HG02870 (cell line): ENCODE measurements around the gene ZNF367.

Source experiments
- ATAC-seq: cut with Tn5 transposase; IDR thresholded peaks from one replicate; pipeline ENCODE4 v1.9.1; 2021; ENCODE audit warnings: mild to moderate bottlenecking, moderate library complexity; ENCODE audit not compliant: unreplicated experiment

Gene ZNF367

DNA sequence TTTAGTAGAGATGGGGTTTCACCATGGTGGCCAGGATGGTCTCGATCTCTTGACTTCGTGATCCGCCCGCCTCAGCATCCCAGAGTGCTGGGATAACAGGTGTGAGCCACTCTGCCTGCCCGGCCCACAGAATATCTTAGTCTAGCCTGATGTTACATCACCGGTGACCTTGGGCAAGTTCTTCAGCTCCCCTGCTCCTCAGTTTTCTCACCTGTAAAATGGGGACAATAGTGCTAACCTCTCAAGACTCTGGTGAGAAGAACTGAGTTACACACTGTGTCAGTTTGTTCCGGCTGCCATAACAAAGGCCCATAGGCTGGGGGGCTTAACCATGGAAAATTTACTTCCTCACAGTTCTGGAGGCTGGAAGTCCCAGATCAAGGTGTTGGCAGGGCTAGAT, 19.3 kb upstream of the ZNF367 start:
- no peak for ATAC-seq

GRCh38 chr9:96436456-96437126, 18.4 kb upstream of the ZNF367 start:
- ATAC-seq, result no peak

GRCh38 chr9:96436063-96436455, 17.9 kb upstream of the ZNF367 start:
- ATAC-seq, result no peak

DNA sequence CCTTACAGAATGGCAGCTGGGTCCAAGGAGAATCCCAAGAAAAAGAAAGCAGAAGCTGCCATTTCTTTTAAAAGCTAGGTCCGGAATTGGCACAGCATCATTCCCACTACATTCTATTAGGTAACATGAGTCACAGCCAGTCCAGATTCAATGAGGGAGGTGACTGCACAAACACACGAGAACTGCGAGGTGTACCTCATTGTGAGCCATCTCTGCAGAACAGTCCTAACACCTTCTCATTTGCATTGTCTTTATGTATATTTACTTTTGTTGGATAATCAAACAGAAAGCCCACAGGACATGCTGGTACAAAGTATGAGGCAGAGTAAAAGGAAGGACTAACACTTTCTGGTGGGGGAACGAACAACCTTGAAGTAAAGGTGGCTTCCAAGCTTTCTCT, 17.2 kb upstream of the ZNF367 start:
- no peak for ATAC-seq

GRCh38 chr9:96430377-96430776, 12.2 kb upstream of the ZNF367 start:
- no peak for ATAC-seq

- ATAC-seq, result no peak
Measured at GRCh38 chr9:96429732-96430131, 11.6 kb upstream of the ZNF367 start.

DNA sequence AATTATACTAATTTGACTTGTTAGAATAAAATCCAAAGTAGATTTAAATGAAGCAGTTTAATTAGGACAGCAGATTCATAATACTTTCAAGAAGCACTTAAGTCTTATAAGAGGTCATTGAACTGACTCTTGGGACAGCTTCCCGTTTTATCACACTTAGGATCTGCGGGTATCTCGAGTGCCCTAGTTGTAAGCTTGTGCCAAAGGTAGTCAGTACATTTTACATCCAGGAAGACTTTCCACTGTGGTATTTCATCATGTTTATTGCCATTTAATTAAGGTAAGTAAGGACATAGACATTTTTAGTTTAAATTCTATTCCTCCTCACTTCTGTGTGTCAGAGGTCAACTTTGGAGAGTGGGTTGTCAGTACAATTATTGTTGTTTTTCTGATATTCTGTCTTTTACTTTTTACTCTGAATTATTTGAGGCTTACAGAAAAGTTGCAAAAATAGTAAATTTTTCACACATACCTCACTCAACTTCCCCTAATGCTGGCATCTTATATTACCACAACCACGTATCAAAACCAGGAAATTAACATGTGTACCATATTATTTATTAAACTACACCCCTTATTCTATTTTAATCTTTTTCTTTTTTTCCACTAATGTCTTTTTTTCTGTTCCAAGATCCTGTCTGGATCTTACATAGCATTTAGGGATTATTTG, 7.5 kb upstream of the ZNF367 start:
- no peak for ATAC-seq

- ATAC-seq, result no peak
Measured at GRCh38 chr9:96423985-96424336, 5.8 kb upstream of the ZNF367 start.

DNA sequence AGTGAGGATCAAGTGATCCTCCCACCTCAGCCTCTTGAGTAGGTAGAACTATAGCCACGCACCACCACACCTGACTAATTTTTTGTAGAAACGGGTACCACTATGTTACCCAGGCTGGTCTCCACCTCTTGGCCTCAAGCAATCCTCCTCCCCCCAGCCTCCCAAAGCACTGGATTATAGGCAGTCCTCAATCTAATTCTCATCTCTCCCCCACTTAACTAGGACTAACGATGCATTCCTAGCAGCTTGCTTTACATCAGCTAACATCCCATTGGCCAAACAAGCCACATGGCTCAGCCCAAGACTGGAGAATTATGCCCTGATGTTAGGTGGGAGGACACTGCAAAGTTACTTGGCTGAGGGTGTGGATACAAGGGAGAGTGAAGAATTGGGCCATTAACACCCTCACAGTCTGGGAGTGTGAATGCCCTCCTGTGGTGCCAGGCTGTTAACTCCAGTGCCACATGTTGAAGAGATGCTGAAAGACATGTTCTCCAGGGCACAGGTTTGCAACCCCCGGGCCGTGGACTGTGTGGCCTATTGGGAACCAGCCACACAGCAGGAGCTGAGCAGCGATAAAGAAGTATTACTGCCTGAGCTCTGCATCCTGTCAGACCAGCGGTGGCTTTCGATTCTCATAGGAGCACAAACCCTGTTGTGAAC, 5.3 kb upstream of the ZNF367 start:
- no peak for ATAC-seq

DNA sequence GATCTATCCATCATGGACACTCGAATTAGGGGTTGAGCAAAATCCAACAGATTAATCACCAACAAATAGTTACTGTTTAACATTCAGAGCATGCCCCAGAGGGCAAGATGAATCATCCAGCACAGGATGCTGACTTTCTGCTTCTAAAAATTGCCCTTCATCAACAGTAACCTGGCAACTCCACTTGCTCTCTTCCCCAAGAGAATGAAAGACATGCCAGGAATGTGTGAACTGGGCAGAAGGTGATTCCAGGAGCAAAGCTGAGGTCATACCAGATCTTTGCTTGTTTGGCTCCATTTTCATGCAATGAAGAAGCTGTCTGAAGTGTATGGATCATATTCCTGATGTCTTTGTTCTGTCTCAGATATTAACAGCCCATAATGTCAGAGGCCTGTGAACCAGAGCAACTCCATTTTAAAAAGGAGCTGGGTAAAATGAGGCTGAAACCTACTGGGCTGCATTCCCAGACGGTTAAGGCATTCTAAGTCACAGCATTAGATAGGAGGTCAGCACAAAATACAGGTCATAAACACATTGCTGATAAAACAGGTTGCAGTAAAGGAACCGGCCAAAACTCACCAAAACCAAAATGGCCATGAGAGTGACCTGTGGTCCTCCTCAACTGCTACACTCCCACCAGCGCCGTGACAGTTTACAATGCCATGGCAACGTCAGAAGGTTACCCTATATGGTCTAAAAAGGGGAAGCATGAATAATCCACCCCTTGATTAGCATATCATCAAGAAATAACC, 2.5 kb upstream of the ZNF367 start:
- ATAC-seq, result no peak

GRCh38 chr9:96419691-96419969, 1.5 kb upstream of the ZNF367 start:
- no peak for ATAC-seq

GRCh38 chr9:96418920-96419690, 935 bp upstream of the ZNF367 start:
- ATAC-seq, result peak; percentile 23

- no peak for ATAC-seq
Measured at GRCh38 chr9:96417661-96418082, 498 bp downstream of the ZNF367 start.

GRCh38 chr9:96417051-96417586, 1.1 kb downstream of the ZNF367 start:
- ATAC-seq, result peak; percentile 18

DNA sequence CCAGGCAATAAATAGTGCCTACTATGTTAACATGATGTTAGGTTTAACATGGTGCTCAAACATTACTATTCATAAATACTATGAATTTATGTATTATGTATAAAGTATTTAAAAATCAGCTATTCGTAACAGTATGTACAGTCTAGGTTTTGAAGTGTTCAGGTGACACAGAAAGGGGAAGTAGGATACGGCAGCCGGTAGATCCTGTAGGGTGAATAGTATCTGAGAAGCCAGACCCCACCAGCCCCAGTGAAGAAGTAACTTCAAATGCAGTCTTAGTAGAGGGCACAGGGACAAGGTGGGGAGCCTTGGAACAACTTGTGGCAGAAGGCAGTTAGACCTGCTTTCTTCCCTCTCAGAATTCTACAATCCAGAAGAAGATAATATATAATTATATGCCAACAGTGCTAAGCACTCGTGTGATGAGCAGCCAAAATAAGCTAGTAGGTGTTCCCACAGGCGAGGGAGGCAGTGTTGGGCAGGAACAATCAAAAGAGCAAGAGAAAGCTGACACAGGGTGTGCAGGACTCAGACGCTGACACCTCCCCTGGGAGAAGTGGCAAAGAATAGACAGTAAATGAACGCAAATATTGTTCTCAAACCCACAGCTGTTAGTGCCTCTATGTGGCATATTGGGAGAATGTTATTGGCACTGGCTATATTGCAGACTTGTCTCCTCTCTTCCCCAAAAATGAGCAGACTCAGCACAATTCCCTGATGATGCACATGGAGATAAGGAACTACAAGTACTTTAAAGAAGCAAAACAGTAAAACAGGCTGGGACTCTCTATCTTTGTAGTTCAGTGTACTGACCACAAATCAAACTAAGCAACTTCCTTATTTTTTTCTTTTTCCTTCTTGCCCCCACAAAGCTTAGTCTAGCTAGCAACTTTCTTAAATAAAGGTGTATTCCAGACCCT, 4.6 kb downstream of the ZNF367 start:
- ATAC-seq, result no peak

- ATAC-seq, result no peak
Measured at GRCh38 chr9:96412174-96412913, 5.8 kb downstream of the ZNF367 start.

DNA sequence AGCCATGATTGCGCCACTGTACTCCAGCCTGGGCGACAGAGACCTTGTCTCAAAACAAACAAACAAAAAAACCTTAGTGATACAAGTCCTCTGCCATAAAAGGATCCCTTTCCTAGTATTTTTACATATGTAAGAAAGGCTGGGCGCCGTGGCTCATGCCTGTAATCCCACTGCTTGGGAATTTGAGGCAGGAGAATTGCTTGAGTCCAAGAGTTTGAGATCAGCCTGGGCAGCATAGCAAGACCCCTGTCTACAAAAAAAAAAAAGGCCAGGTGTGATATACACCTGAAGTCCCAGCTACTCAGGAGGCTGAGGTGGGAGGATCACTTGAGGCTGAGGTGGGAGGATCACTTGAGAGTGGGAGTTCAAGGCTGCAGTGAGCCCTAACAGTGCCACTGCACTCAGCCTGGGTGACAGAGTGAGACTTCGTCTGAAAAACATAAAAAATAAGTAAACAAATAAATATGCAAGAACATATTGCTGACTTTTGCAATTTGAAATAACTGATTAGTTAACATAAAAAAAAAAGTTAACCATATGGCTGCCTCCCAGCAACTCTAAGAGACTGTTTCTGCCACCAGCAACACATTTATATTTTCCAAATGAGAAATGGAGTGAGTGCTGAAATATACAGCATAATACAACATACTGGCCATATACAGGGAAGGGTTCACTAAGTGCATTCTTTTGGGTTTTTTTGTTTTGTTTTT, 6.9 kb downstream of the ZNF367 start:
- no peak for ATAC-seq
